Right atrium auricular region (tissue), 2 donors: ENCODE measurements around the gene MYH8. TPM values are rescaled to one million over a fixed set of nuclear protein-coding genes. Genes with fewer than 3 reads are reported as not detected.

ENCODE experiments used
- DNase-seq: peaks from one replicate; pipeline ENCODE4 v3.0.0-alpha.2; 2019; ENCODE audit warnings: low spot score
- H3K27ac ChIP-seq, 2 donors: fragments of 200-600 bp; sonication (generic); 1 replicate in 1 of 2; 2 replicates in 1 of 2; pipeline ENCODE4 v1.5.1; 2016 to 2019
- H3K27me3 ChIP-seq, 2 donors: fragments of 200-600 bp; sonication (generic); one replicate each; pipeline versions ENCODE4 v1.5.1 to v1.6.0; 2017 to 2019
- H3K36me3 ChIP-seq: fragments of 200-600 bp; sonication (generic); one replicate; pipeline ENCODE4 v1.5.1; 2016
- H3K4me1 ChIP-seq, 2 donors: fragments of 200-600 bp; sonication (generic); one replicate each; pipeline versions ENCODE4 v1.5.1 to v1.6.0; 2017 to 2019
- H3K4me3 ChIP-seq, 2 donors: fragments of 200-600 bp; sonication (generic); 1 replicate in 1 of 2; 2 replicates in 1 of 2; pipeline ENCODE4 v1.5.1; 2017 to 2019; ENCODE audit warnings: mild to moderate bottlenecking in 1 of 2, moderate library complexity in 1 of 2
- H3K9me3 ChIP-seq, 2 donors: fragments of 200-600 bp; sonication (generic); one replicate each; pipeline ENCODE4 v1.5.1; 2019
- CTCF ChIP-seq, 2 donors: fragments of 200-600 bp; sonication (generic); IDR thresholded peaks; one replicate each; pipeline ENCODE4 v1.5.1; 2019; ENCODE audit warnings: antibody characterized with exemption in 2 of 2
- total RNA-seq, 2 donors: library from RNA; depleted of rRNA; stranded (reverse); fragments of >200 nt; gene quantifications; one replicate each; pipeline ENCODE4 v1.1.0, GENCODE V29; 2016

The MYH8 gene
- total RNA-seq, 2 donors from 2014 or later: not detected

- Histone ChIP-seq H3K27ac (no peak overlapping the region), H3K4me1 (no peaks in the 10 kb centered on the region), H3K4me3 (no peak overlapping the region), H3K36me3 (no peaks in the 10 kb centered on the region), H3K9me3 (no peaks in the 10 kb centered on the region), H3K27me3 (no peaks in the 10 kb centered on the region)
- no peak for DNase-seq
- no peak for TF ChIP-seq CTCF (IDR thresholded peaks at IDR 0.05)
Observed at GRCh38 chr17:10360578-10360977, 61.2 kb downstream of the MYH8 start.

GRCh38 chr17:10357768-10358167 lies 64.0 kb downstream of the MYH8 start:
- peak in 1 of 2 donors; percentile 48 for TF ChIP-seq CTCF (IDR thresholded peaks at IDR 0.05)
- H3K27me3 ChIP-seq: no peaks in the 10 kb centered on the region
- no peak for DNase-seq

GRCh38 chr17:10354651-10355050 lies 67.1 kb downstream of the MYH8 start:
- Histone ChIP-seq H3K27me3 (no peaks in the 10 kb centered on the region), H3K27ac (no peak overlapping the region), H3K36me3 (no peaks in the 10 kb centered on the region), H3K9me3 (no peaks in the 10 kb centered on the region), H3K4me3 (no peak overlapping the region), H3K4me1 (no peaks in the 10 kb centered on the region)
- DNase-seq: no peak
- TF ChIP-seq CTCF (IDR thresholded peaks at IDR 0.05): no peak

More at GRCh38 chr17:10357768-10358167, 64.0 kb downstream of the MYH8 start:
- no peak overlapping the region for H3K4me3 ChIP-seq
- no peak overlapping the region for H3K27ac ChIP-seq
- H3K36me3 ChIP-seq: no peaks in the 10 kb centered on the region
- no peaks in the 10 kb centered on the region for H3K9me3 ChIP-seq
- no peaks in the 10 kb centered on the region for H3K4me1 ChIP-seq

GRCh38 chr17:10352893-10353292 lies 68.9 kb downstream of the MYH8 start:
- no peaks in the 10 kb centered on the region for H3K27me3 ChIP-seq
- H3K9me3 ChIP-seq: no peaks in the 10 kb centered on the region
- H3K4me1 ChIP-seq: no peaks in the 10 kb centered on the region
- H3K36me3 ChIP-seq: no peaks in the 10 kb centered on the region
- DNase-seq: no peak
- no peak overlapping the region for H3K27ac ChIP-seq
- no peak overlapping the region for H3K4me3 ChIP-seq
- no peak for TF ChIP-seq CTCF (IDR thresholded peaks at IDR 0.05)

GRCh38 chr17:10349403-10349802 lies 72.3 kb downstream of the MYH8 start:
- H3K4me3 ChIP-seq: no peak overlapping the region
- TF ChIP-seq CTCF (IDR thresholded peaks at IDR 0.05): no peak
- DNase-seq: no peak
- no peaks in the 10 kb centered on the region for H3K27me3 ChIP-seq
- no peaks in the 10 kb centered on the region for H3K4me1 ChIP-seq
- H3K9me3 ChIP-seq: no peaks in the 10 kb centered on the region
- no peak overlapping the region for H3K27ac ChIP-seq
- H3K36me3 ChIP-seq: no peaks in the 10 kb centered on the region

GRCh38 chr17:10344816-10345215 lies 76.9 kb downstream of the MYH8 start:
- H3K9me3 ChIP-seq: no peaks in the 10 kb centered on the region
- H3K27ac ChIP-seq: no peak overlapping the region
- DNase-seq: no peak
- no peaks in the 10 kb centered on the region for H3K27me3 ChIP-seq
- H3K36me3 ChIP-seq: no peaks in the 10 kb centered on the region
- TF ChIP-seq CTCF (IDR thresholded peaks at IDR 0.05): no peak
- no peaks in the 10 kb centered on the region for H3K4me1 ChIP-seq
- no peak overlapping the region for H3K4me3 ChIP-seq
